DOHH2 (cell line): ENCODE data around the gene TNPO1.

ENCODE experiments used
- H3F3A ChIP-seq: fragments of 200-600 bp; sonication (generic), shearing (Covaris generic); 2 replicates; pipeline ENCODE4 v1.6.0; 2016; ENCODE audit warnings: antibody characterized with exemption, mild to moderate bottlenecking; ENCODE audit not compliant: control insufficient read depth, insufficient read depth
- H3K27ac ChIP-seq: fragments of 200-600 bp; sonication (generic); 2 replicates; pipeline ENCODE4 v1.5.1; 2014; ENCODE audit warnings: low read depth, mild to moderate bottlenecking, low read length, moderate library complexity
- H3K27me3 ChIP-seq: fragments of 200-600 bp; sonication (generic); 2 replicates; pipeline ENCODE4 v1.6.1; 2014; ENCODE audit warnings: mild to moderate bottlenecking, low read length, mixed read lengths; ENCODE audit not compliant: control insufficient read depth
- H3K36me3 ChIP-seq: fragments of 200-600 bp; sonication (generic); 2 replicates; pipeline ENCODE4 v1.6.1; 2014; ENCODE audit warnings: mild to moderate bottlenecking, low read length, moderate library complexity, mixed read lengths; ENCODE audit not compliant: control insufficient read depth
- H3K4me1 ChIP-seq: fragments of 200-600 bp; sonication (generic); 2 replicates; pipeline ENCODE4 v1.6.1; 2014; ENCODE audit warnings: mild to moderate bottlenecking, low read length, mixed read lengths; ENCODE audit not compliant: control insufficient read depth
- H3K4me2 ChIP-seq: fragments of 200-600 bp; sonication (generic); 2 replicates; pipeline ENCODE4 v1.6.0; 2014; ENCODE audit warnings: mild to moderate bottlenecking, low read length, moderate library complexity
- H3K4me3 ChIP-seq: fragments of 200-600 bp; sonication (generic); 2 replicates; pipeline ENCODE4 v1.5.1; 2014; ENCODE audit warnings: mild to moderate bottlenecking, low read length, mixed read lengths
- H3K79me2 ChIP-seq: fragments of 200-600 bp; sonication (generic); 2 replicates; pipeline ENCODE4 v1.6.1; 2014; ENCODE audit warnings: mild to moderate bottlenecking, low read length, mixed read lengths; ENCODE audit not compliant: control insufficient read depth
- H3K9me2 ChIP-seq: fragments of 200-600 bp; sonication (generic); replicated peaks from 2 replicates; pipeline ENCODE4 v1.6.1; 2014; ENCODE audit warnings: mild to moderate bottlenecking, low read length, mixed read lengths; ENCODE audit not compliant: control insufficient read depth
- H3K9me3 ChIP-seq: fragments of 200-600 bp; sonication (generic); 2 replicates; pipeline ENCODE4 v1.6.1; 2014; ENCODE audit warnings: antibody characterized with exemption, low read length, mixed read lengths; ENCODE audit not compliant: control insufficient read depth, insufficient read depth
- H4K20me1 ChIP-seq: fragments of 200-600 bp; sonication (generic); 2 replicates; pipeline ENCODE4 v1.6.0; 2014; ENCODE audit warnings: low read depth, mild to moderate bottlenecking, antibody characterized with exemption, low read length, moderate library complexity; ENCODE audit not compliant: control insufficient read depth, insufficient read depth
- CTCF ChIP-seq: fragments of 200-600 bp; sonication (generic); IDR thresholded peaks from one replicate; pipeline ENCODE4 v1.5.1; 2014; ENCODE audit warnings: antibody characterized with exemption, mild to moderate bottlenecking, low read depth, low read length; ENCODE audit not compliant: poor library complexity, severe bottlenecking
- EZH2phosphoT487 ChIP-seq: fragments of 200-600 bp; sonication (generic); IDR thresholded peaks from 2 replicates; pipeline ENCODE4 v1.6.1; 2017; ENCODE audit warnings: borderline replicate concordance, mild to moderate bottlenecking, antibody characterized with exemption, low read length, moderate library complexity, mixed read lengths

TNPO1 gene

GRCh38 chr5:72936893-72937292, 120.4 kb downstream of the TNPO1 start:
- no peak overlapping the region for H3K4me3 ChIP-seq
- H3K4me1 ChIP-seq: peaks cover 3% of the 10 kb centered on the region; the same call in 1 of the 2 replicates
- H3K27me3 ChIP-seq: no peaks in the 10 kb centered on the region
- no peak for TF ChIP-seq EZH2phosphoT487
- no peak for TF ChIP-seq CTCF
- no peak overlapping the region for H3K27ac ChIP-seq
- no peaks in the 10 kb centered on the region for H3K9me2 ChIP-seq
- H3K36me3 ChIP-seq: no peaks in the 10 kb centered on the region
- H3K9me3 ChIP-seq: no peaks in the 10 kb centered on the region
- no peaks in the 10 kb centered on the region for H3K79me2 ChIP-seq
- no peaks in the 10 kb centered on the region for H4K20me1 ChIP-seq
- H3K4me2 ChIP-seq: no peak overlapping the region
- no peaks in the 10 kb centered on the region for H3F3A ChIP-seq

- Histone ChIP-seq H3K9me2 (no peaks in the 10 kb centered on the region), H3F3A (no peaks in the 10 kb centered on the region), H4K20me1 (no peaks in the 10 kb centered on the region), H3K79me2 (no peaks in the 10 kb centered on the region), H3K4me1 (peaks cover 3% of the 10 kb centered on the region; the same call in 1 of the 2 replicates), H3K4me2 (no peak overlapping the region), H3K27ac (no peak overlapping the region), H3K27me3 (no peaks in the 10 kb centered on the region), H3K9me3 (no peaks in the 10 kb centered on the region), H3K36me3 (no peaks in the 10 kb centered on the region), H3K4me3 (no peak overlapping the region)
- TF ChIP-seq EZH2phosphoT487 (no peak), CTCF (no peak)
Measured at GRCh38 chr5:72937517-72938061, 121.1 kb downstream of the TNPO1 start.

GRCh38 chr5:72938206-72938605, 121.7 kb downstream of the TNPO1 start:
- H3K4me2 ChIP-seq: no peak overlapping the region
- no peak overlapping the region for H3K4me3 ChIP-seq
- no peaks in the 10 kb centered on the region for H4K20me1 ChIP-seq

More at GRCh38 chr5:72938206-72938605, 121.7 kb downstream of the TNPO1 start:
- H3K4me1 ChIP-seq: peaks cover 3% of the 10 kb centered on the region; the same call in 1 of the 2 replicates
- H3K36me3 ChIP-seq: no peaks in the 10 kb centered on the region
- H3K27me3 ChIP-seq: no peaks in the 10 kb centered on the region
- no peaks in the 10 kb centered on the region for H3F3A ChIP-seq
- no peaks in the 10 kb centered on the region for H3K79me2 ChIP-seq
- no peak for TF ChIP-seq EZH2phosphoT487
- no peak for TF ChIP-seq CTCF
- H3K9me2 ChIP-seq: no peaks in the 10 kb centered on the region
- H3K27ac ChIP-seq: no peak overlapping the region
- H3K9me3 ChIP-seq: no peaks in the 10 kb centered on the region
